Esophagus muscularis mucosa (tissue), 4 donors: ENCODE results near the gene SENP6.

ENCODE experiments used
- CTCF ChIP-seq, 3 experiments: fragments of 200-600 bp in 2 of 3; fragments of 450-650 bp in 1 of 3; sonication (generic) in 2 of 3; IDR thresholded peaks; one replicate each; pipeline ENCODE4 v1.5.1; 2017 to 2019; ENCODE audit warnings: antibody characterized with exemption in 3 of 3, mild to moderate bottlenecking in 2 of 3, moderate library complexity in 1 of 3
- EP300 ChIP-seq: sonication (generic); formaldehyde crosslinking; IDR thresholded peaks from one replicate; pipeline ENCODE4 v1.6.1; 2017; ENCODE audit warnings: antibody characterized with exemption
- POLR2A ChIP-seq: fragments of 450-650 bp; IDR thresholded peaks from one replicate; pipeline ENCODE4 v1.6.1; 2017; ENCODE audit warnings: antibody characterized with exemption, moderate library complexity, mild to moderate bottlenecking, low read depth
- POLR2AphosphoS5 ChIP-seq, 2 donors: sonication (generic); formaldehyde crosslinking; IDR thresholded peaks; one replicate each; pipeline ENCODE4 v1.6.1; 2017; ENCODE audit warnings: antibody characterized with exemption in 2 of 2

GRCh38 chr6:75579951-75580350 is 21.7 kb upstream of the SENP6 start:
- TF ChIP-seq POLR2A (no peak), CTCF (IDR thresholded peaks at IDR 0.05) (no peak), POLR2AphosphoS5 (IDR thresholded peaks at IDR 0.05) (no peak), EP300 (no peak)
